Stimulated activated naive B cell treated with anti-CD40 and anti-IgM and Interleukin-4, amounts not matched to agents 10 μg/mL and 1 μg/mL and 100 μg/mL, for 72 hours (primary cell): ENCODE results near the gene EXOSC5.
"Not testable (repeated sequence)": the region's sequence is repeated elsewhere in the genome, so short reads cannot be mapped to it uniquely, and the experiment has no call there.

ENCODE experiments used
- ATAC-seq, 2 donors: fragments of 150-1000 bp; cut with Tn5 transposase; replicated peaks; 2 replicates each; pipeline ENCODE4 v1.10.0; 2021; ENCODE audit warnings: moderate library complexity in 1 of 2
- DNase-seq: peaks from one replicate; pipeline ENCODE4 v3.0.0; 2021
- H3K27ac Mint-ChIP-seq: one replicate; pipeline ENCODE4 v1.8.0; 2022; ENCODE audit warnings: mild to moderate bottlenecking, mixed read lengths
- H3K27me3 Mint-ChIP-seq, 2 donors: one replicate each; pipeline ENCODE4 v1.8.0; 2022; ENCODE audit warnings: mixed read lengths in 2 of 2
- H3K36me3 Mint-ChIP-seq, 2 donors: one replicate each; pipeline ENCODE4 v1.8.0; 2022; ENCODE audit warnings: mixed read lengths in 2 of 2, mild to moderate bottlenecking in 1 of 2
- H3K4me1 Mint-ChIP-seq, 2 donors: one replicate each; pipeline ENCODE4 v1.8.0; 2022; ENCODE audit warnings: mixed read lengths in 2 of 2, mild to moderate bottlenecking in 1 of 2
- H3K4me3 Mint-ChIP-seq, 2 donors: one replicate each; pipeline ENCODE4 v1.8.0; 2022; ENCODE audit warnings: mild to moderate bottlenecking in 2 of 2, mixed read lengths in 2 of 2, moderate library complexity in 1 of 2
- H3K9me3 Mint-ChIP-seq, 2 donors: one replicate each; pipeline ENCODE4 v1.8.0; 2022; ENCODE audit warnings: mixed read lengths in 2 of 2, mild to moderate bottlenecking in 1 of 2

The EXOSC5 gene

DNA sequence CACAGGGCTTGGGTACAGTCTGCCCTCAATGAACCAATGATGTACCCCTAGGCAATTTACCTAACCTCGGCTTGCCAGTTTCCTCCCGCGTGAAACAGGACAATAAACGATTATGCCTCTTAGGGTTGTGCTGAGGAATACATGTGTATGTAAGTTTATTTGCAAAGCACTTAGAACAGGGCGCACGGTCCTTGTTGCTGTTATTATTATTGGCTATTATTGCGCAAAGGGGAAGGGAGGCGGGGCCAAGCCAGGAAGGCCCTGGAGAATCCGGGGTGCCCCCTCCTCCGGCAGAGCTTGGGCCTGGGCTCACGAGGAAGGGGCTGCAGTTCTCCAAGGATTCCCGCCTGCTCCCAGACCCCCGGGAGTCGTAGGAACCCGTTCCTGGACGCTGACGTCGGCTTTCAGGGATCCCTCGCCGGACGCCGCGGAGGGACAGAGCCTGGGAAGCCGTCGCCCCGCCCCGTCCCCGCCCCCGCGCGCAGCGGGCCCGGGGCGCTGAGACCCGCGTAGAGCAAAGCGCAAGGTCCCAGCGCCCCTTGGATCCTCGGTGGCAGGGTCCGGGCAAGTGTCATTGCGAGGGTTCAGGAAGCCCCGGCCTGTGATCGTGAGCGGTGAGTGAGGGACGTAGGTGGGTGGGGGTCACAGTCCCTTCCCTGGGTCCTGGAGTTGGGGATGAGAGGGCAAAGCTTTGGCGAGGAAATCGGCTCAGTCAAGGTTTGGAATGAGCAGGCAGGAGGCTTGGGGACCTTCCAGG is 20.7 kb downstream of the EXOSC5 start, which contains the start of gene TMEM91:
TMEM91 (plus strand) TSS at position 293 of the 757 bp plus-strand sequence. CDS start 1,777 bp downstream, outside the sequence.
- H3K9me3 Mint-ChIP-seq: no peaks in the 10 kb centered on the region
- H3K4me3 Mint-ChIP-seq: peak within 1 kb of the TSS; percentile 71 to 77
- H3K4me1 Mint-ChIP-seq: peaks cover 18 to 33% of the 10 kb centered on the region in 2 donors
- H3K36me3 Mint-ChIP-seq: peaks cover 4% of the 10 kb centered on the region in 2 donors
- ATAC-seq: peak; percentile 20 to 44
- H3K27ac Mint-ChIP-seq: peak within 1 kb of the TSS; percentile 3
- no peaks in the 10 kb centered on the region for H3K27me3 Mint-ChIP-seq
- DNase-seq: no peak

DNA sequence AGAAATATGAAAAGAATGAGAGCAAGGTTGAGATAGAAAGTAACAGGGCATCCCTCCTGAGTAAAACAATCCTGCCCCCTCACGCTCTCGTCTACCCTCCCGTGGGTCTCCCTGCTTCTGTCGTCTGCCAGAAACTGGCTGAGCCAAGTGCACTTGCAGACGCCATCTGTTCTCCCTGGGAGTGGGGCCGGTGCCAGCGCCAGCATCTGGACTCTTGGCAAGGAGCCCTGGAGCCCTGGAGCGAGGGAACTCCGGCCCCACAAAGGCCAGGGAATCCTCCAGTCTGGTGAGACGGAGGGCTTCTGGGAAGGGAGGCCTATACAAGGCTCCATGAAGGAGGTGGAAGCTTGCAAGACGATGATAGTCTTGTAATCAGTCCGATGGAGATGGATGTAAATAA is 23.2 kb downstream of the EXOSC5 start:
- DNase-seq (no peak), ATAC-seq (no peak)
- Mint-ChIP-seq H3K27me3 (no peaks in the 10 kb centered on the region), H3K4me1 (peaks cover 21 to 37% of the 10 kb centered on the region in 2 donors), H3K36me3 (peaks cover 4 to 6% of the 10 kb centered on the region in 2 donors), H3K4me3 (no peak overlapping the region), H3K27ac (peak overlapping the region; percentile 14), H3K9me3 (no peaks in the 10 kb centered on the region)

DNA sequence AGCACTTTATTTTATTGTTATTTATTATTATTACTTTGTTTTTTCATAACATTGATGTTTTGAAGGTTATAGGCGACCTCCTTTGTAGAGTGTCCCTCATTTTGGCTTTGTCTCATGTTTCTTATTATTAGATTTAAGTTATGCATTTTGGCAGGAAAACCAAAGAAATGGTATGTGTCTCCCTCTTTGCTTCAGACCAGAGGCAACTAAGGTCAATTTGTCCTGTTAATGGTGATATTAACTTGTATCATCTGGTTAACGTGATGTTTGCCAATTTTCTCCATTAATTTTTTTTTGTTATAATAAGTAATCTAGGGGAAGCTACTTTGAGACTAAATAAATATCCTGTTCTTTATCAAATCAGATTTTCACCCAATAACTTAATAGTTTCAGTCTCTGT is 24.7 kb downstream of the EXOSC5 start:
- Mint-ChIP-seq H3K4me3 (no peak overlapping the region), H3K4me1 (peaks cover 19 to 31% of the 10 kb centered on the region in 2 donors), H3K27me3 (no peaks in the 10 kb centered on the region), H3K36me3 (peaks cover 0 to 6% of the 10 kb centered on the region in 2 donors), H3K9me3 (no peaks in the 10 kb centered on the region), H3K27ac (no peak overlapping the region)
- ATAC-seq (no peak), DNase-seq (no peak)

DNA sequence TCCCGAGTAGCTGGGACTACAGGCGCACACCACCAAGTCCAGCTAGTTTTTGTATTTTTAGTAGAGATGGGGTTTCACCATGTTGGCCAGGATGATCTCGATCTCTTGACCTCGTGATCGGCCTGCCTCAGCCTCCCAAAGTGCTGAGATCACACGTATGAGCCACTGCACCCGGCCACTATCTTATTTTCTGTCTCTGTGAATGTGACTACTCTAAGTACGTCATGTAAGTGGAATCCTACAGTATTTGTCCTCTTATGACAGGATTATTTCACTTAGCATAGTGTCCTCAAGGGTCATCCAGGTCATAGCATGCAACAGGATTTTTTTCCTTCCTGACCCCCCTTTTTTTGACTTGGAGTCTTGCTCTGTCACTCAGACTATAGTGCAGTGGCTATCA is 25.6 kb downstream of the EXOSC5 start:
- H3K27ac Mint-ChIP-seq: no peak overlapping the region
- ATAC-seq: no peak
- H3K9me3 Mint-ChIP-seq: no peaks in the 10 kb centered on the region
- H3K4me3 Mint-ChIP-seq: no peak overlapping the region
- H3K27me3 Mint-ChIP-seq: no peaks in the 10 kb centered on the region
- no peak for DNase-seq
- H3K36me3 Mint-ChIP-seq: peaks cover 0 to 4% of the 10 kb centered on the region in 2 donors
- peaks cover 13 to 29% of the 10 kb centered on the region in 2 donors for H3K4me1 Mint-ChIP-seq

DNA sequence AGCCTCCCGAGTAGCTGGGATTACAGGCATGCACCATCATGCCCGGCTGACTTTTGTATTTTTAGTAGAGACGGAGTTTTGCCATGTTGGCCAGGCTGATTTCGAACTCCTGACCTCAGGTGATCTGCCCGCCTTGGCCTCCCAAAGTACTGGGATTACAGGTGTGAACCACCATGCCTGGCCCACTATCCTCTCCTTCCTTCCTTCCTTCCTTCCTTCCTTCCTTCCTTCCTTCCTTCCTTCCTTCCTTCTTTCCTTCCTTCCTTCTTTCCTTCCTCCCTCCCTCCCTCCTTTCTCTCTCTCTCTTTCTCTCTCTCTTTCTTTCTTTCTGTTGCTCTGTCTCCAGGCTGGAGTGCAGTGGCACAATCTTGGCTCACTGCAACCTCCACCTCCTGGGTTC is 26.0 kb downstream of the EXOSC5 start:
- H3K27me3 Mint-ChIP-seq, H3K9me3 Mint-ChIP-seq, ATAC-seq, H3K27ac Mint-ChIP-seq, DNase-seq, H3K4me3 Mint-ChIP-seq, H3K36me3 Mint-ChIP-seq: not testable (repeated sequence)
- H3K4me1 Mint-ChIP-seq: peaks cover 15 to 24% of the 10 kb centered on the region in 2 donors

DNA sequence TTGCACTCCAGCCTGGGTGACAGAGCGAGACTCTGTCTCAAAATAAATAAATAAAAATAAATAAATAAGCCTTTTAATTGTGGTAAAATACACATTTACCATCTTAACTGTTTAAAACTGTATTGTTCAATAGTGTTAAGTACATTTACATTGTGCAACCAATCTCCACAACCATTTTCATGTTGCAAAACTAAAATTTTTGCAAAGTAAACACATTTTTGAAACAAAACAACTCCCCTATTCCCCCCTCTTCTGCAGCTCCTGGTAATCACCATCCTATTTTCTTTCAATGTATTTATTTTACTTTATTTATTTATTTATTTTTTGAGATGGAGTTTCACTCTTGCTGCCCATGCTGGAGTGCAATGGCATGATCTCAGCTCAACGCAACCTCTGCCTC is 27.4 kb downstream of the EXOSC5 start:
- Mint-ChIP-seq H3K4me1 (peaks cover 14 to 20% of the 10 kb centered on the region in 2 donors), H3K27ac (no peak overlapping the region), H3K9me3 (no peaks in the 10 kb centered on the region), H3K36me3 (peaks cover 4% of the 10 kb centered on the region in 2 donors), H3K4me3 (no peak overlapping the region), H3K27me3 (no peaks in the 10 kb centered on the region)
- ATAC-seq (no peak), DNase-seq (no peak)

DNA sequence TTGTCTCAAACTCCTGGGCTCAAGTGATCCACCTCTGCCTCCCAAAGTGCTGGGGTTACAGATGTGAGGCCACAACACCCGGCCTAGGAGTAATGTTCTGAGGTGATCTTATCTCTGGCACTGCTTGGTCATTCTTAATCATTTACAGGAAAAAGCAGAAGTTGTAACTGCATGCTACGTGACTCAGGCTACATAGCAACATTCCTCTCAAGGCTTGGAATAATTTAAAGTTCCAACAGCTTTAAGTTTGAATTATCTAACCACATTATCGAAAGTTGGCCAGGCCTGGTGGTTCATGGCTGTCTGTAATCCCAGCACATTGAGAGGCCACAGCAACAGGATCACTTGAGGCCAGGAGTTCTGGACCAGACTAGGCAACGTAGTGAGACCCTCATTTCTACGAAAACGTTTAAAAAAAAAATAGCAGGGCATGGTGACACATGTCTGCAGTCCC is 29.3 kb downstream of the EXOSC5 start:
- peak overlapping the region; percentile 75 for H3K27ac Mint-ChIP-seq
- H3K36me3 Mint-ChIP-seq: peaks cover 2 to 4% of the 10 kb centered on the region in 2 donors
- no peak overlapping the region for H3K4me3 Mint-ChIP-seq
- no peak for DNase-seq
- no peaks in the 10 kb centered on the region for H3K27me3 Mint-ChIP-seq
- peaks cover 21 to 28% of the 10 kb centered on the region in 2 donors for H3K4me1 Mint-ChIP-seq
- H3K9me3 Mint-ChIP-seq: no peaks in the 10 kb centered on the region
- peak; percentile 40 to 46 for ATAC-seq

DNA sequence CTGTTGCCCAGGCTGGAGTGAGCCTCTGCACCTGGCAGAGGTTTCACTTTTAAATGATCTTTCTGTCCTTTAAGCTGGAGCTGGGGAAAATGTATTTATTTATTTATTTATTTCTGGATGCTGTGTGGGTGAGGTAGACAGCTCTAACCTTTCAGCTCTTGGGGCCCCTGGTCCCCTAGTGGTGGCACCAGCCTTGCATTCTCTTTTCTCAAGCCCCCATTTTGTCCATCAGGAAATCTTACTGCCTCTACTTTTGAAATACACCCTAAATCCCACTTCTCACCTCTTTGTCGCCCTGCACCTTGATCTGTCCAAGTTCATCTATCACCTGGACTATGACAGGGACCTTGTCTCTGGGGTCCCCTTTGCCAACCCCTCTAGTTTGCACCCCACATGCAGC is 31.1 kb downstream of the EXOSC5 start:
- Mint-ChIP-seq H3K4me1 (peaks cover 17 to 23% of the 10 kb centered on the region in 2 donors), H3K27ac (no peak overlapping the region), H3K9me3 (no peaks in the 10 kb centered on the region), H3K27me3 (no peaks in the 10 kb centered on the region), H3K4me3 (peak overlapping the region in 1 of 2 donors; percentile 53), H3K36me3 (peaks cover 0 to 4% of the 10 kb centered on the region in 2 donors)
- DNase-seq (no peak), ATAC-seq (no peak)

DNA sequence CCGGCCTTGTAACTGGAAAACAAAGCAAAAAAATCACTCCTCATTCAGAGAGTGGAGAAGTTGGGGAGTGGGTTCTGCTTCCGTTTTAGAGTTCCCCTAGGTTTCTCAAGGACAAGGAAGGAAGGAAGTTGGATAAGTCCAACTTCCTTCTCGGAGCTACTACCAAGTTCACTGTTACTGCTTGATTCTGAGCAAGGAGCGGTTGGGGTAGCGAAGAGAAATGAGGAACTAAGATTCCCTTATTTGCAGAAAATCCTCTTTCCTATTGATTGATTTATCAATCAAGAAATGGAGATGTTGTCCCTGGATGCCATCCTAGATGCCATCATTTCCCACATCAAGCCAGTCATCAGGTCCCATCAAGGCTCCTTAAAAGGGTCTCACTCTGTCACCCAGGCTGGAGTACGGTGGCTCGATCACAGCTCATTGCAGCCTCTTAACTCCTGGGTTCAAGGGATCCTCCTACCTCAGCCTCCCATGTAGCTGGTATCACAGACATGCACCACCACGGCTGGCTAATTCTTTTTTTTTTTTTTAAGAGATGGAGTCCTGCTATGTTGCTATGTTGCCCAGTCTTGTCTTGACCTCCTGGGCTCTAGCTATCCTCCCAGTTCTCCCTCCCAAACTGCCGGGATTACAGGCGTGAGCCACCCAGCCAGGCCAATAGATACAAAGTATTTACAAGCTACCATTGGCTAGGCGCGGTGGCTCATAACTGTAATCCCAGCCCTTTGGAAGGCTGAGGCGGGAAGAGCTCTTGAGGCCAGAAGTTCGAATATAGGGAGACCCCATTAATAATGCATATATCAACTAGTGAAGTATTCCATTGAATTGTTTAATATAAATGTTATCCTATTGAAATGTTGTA is 32.4 kb downstream of the EXOSC5 start:
- peak overlapping the region; percentile 99 for H3K27ac Mint-ChIP-seq

DNA sequence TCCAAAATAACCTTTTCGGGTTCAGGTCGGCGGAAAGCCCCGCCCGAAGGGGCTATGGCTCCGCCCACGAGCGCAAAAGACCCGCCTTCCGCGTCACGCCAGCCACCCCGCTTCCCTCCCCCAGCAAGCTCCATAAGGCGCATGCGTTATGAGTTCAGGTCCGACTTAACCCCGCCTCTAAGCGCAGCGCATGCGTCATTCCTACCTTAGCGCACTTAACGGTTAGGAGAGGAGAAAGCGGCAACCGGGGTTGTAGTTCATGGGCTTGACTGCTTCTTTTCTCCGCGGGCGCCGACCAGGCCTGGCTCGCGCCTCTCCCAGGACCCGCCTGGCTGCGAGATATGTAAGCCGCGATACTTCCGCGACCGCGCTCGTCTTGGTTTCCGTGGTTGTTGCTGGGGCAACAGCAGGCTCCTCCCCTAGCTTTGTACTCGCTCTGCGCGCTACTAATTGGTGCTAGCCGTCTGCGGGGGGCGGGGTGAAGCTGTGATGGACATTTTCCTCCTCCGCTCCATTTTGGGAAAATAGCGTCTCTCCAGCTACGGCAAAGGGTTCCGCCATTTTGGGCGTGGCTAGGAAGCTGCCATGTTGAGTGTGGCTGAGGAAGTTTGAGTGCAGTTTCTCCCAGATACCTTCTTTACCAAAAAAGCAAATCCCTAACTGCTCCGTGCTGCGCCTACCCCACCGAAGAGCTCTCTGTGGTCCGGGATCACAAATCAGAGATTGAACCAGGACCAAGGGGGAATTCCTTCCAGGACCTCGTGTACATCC is 33.2 kb downstream of the EXOSC5 start, which contains the start of gene B9D2:
B9D2 (minus strand) TSS at position 397 of the 771 bp plus-strand sequence. CDS start 630 bp downstream, outside the sequence.
- Mint-ChIP-seq H3K27me3 (no peaks in the 10 kb centered on the region), H3K9me3 (no peaks in the 10 kb centered on the region), H3K4me3 (peak within 1 kb of the TSS; percentile 94 to 98), H3K27ac (peak within 1 kb of the TSS; percentile 99), H3K4me1 (peaks cover 21 to 28% of the 10 kb centered on the region in 2 donors), H3K36me3 (peaks cover 2 to 9% of the 10 kb centered on the region in 2 donors)
- peak; percentile 96 for DNase-seq
- peak; percentile 95 to 96 for ATAC-seq

More for the DNA sequence above, 32.4 kb downstream of the EXOSC5 start:
- ATAC-seq (no peak), DNase-seq (no peak)
- H3K36me3 Mint-ChIP-seq: peaks cover 1 to 8% of the 10 kb centered on the region in 2 donors
- peak overlapping the region; percentile 94 to 98 for H3K4me3 Mint-ChIP-seq
- peaks cover 20 to 28% of the 10 kb centered on the region in 2 donors for H3K4me1 Mint-ChIP-seq
- H3K9me3 Mint-ChIP-seq: no peaks in the 10 kb centered on the region
- H3K27me3 Mint-ChIP-seq: no peaks in the 10 kb centered on the region

DNA sequence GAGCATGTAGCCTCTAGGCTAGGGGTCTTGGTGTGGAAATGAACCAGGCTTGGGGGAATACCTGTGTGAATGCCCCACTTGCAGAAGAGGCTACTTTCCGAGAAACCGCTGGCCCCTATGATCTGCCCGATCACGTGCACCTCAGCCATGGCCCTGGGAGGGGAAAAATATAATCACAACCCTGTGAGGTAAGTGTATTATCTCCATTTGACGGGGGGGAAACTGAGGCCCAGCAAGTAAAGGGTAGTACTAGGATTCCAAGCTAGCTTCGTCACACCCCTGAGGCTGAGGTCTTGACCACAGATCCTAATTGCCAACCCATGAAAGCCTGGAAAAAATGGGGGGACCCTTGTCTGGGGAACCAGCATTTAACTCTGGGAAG is 33.8 kb downstream of the EXOSC5 start:
- H3K27ac Mint-ChIP-seq: peak overlapping the region; percentile 99
- peaks cover 21 to 28% of the 10 kb centered on the region in 2 donors for H3K4me1 Mint-ChIP-seq
- DNase-seq: no peak
- H3K9me3 Mint-ChIP-seq: no peaks in the 10 kb centered on the region
- peaks cover 2 to 9% of the 10 kb centered on the region in 2 donors for H3K36me3 Mint-ChIP-seq
- H3K27me3 Mint-ChIP-seq: no peaks in the 10 kb centered on the region
- no peak for ATAC-seq
- H3K4me3 Mint-ChIP-seq: peak overlapping the region; percentile 94 to 98

DNA sequence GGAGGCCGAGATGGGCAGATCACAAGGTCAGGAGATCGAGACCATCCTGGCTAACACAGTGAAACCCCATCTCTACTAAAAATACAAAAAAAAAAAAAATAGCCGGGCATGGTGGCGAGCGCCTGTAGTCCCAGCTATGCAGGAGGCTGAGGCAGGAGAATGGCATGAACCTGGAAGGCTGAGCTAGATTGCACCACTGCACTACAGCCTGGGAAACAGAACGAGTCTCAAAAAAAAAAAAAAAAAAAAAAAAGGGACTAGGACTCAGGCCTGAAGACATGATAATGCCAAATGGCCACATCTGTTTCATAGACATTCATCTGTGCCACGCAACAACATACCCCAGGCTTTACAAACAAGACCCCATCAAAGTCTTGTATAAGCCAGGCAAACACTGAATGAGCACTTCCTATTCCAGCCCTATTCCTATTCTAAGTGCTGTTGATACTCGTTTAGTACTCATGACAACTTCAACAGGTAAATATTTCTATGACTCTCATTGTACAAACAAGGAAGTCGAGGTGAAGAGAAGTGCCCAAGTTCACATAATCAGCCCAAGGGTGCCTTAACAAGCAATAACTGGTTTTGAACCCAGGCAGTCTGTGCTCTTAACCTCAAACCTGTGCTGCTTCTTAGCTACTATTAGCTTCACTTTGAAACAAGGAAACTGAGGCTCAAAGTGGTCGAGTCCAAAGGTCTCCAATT is 34.9 kb downstream of the EXOSC5 start:
- H3K27me3 Mint-ChIP-seq: no peaks in the 10 kb centered on the region
- peaks cover 18 to 27% of the 10 kb centered on the region in 2 donors for H3K4me1 Mint-ChIP-seq
- no peaks in the 10 kb centered on the region for H3K9me3 Mint-ChIP-seq
- peaks cover 2 to 9% of the 10 kb centered on the region in 2 donors for H3K36me3 Mint-ChIP-seq
- peak overlapping the region; percentile 73 for H3K27ac Mint-ChIP-seq
- ATAC-seq: no peak
- H3K4me3 Mint-ChIP-seq: no peak overlapping the region
- no peak for DNase-seq

DNA sequence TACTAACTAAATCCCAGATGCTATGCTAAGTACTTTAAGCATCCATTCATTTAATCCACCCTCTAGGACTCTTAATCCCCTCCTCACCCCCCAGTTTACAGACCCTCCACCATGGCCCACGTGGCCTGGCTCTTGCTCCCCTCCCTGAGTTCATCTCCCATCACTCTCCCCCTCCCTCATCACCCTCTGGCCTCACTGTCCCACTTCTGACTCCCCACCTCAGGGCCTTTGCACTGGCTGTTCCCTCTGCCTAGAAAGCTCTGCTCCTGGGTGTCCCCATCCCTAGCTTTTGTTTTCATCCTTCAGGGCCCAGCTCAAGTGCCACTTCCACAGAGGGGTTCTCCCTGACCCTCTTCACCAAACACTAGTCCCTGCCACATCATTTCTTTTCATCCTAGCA is 37.4 kb downstream of the EXOSC5 start:
- Mint-ChIP-seq H3K4me3 (no peak overlapping the region), H3K9me3 (no peaks in the 10 kb centered on the region), H3K4me1 (peaks cover 30 to 43% of the 10 kb centered on the region in 2 donors), H3K36me3 (peaks cover 10 to 16% of the 10 kb centered on the region in 2 donors), H3K27ac (no peak overlapping the region), H3K27me3 (no peaks in the 10 kb centered on the region)
- DNase-seq (no peak), ATAC-seq (no peak)
